K562 (cell line): Measurements from ENCODE around the gene SLC1A2. TPM values are rescaled to one million over a fixed set of nuclear protein-coding genes. Genes with fewer than 3 reads are reported as not detected.

Experiments used
- MGA ChIP-seq: fragments of 450-650 bp; IDR thresholded peaks from 2 replicates; pipeline ENCODE4 v1.6.1; 2016; ENCODE audit warnings: mild to moderate bottlenecking, moderate library complexity
- NR0B1 ChIP-seq: fragments of 450-650 bp; IDR thresholded peaks from one replicate; pipeline ENCODE4 v1.6.1; 2018; ENCODE audit warnings: mild to moderate bottlenecking, moderate library complexity; ENCODE audit not compliant: partially characterized antibody
- ZNF407 ChIP-seq: fragments of 450-650 bp; IDR thresholded peaks from 2 replicates; pipeline ENCODE4 v1.6.1; 2016; ENCODE audit warnings: low read depth
- ZNF431 ChIP-seq: sonication (generic); formaldehyde crosslinking; IDR thresholded peaks from 2 replicates; pipeline ENCODE4 v1.8.0; 2022; ENCODE audit warnings: mild to moderate bottlenecking, missing genetic modification reagents
- ZNF586 ChIP-seq: fragments of 450-650 bp; formaldehyde crosslinking; conservative IDR thresholded peaks from 2 replicates; pipeline ENCODE4 v1.4.0; 2020; ENCODE audit warnings: mild to moderate bottlenecking, moderate library complexity
- polyA plus RNA-seq, 8 experiments: library from polyadenylated mRNA; depleted of rRNA in 4 of 8; stranded (reverse) in 5 of 8; unstranded in 3 of 8; fragments of >200 nt; fragmentation: Nextera tagmentation in 2 of 8; fragmentation: Illumina TruSeq in 1 of 8; extraction: Ambion mirVana in 2 of 8; extraction: Trizol in 1 of 8; gene quantifications; 2 replicates each; pipeline versions ENCODE4 v1.2.1 to v1.2.3, GENCODE V29; 2011 to 2014; ENCODE audit warnings: inconsistent platforms in 1 of 8, missing spikeins in 1 of 8
- total RNA-seq, 7 experiments: library from RNA; depleted of rRNA in 6 of 7; stranded (reverse); fragments of >200 nt in 6 of 7; fragmentation: Illumina TruSeq in 2 of 7; extraction: Trizol in 2 of 7; gene quantifications; 2 replicates each; pipeline versions ENCODE4 v1.2.1 to v1.2.3, GENCODE V29; 2011 to 2021; ENCODE audit warnings: low replicate concordance in 1 of 7

Gene SLC1A2
- total and polyA plus RNA-seq, 9 of the 15 experiments (the other 6 are each of a cell fraction or from before 2014, with no cell fraction given) = 0.03 to 0.07 (median 0.04) TPM; not detected in 5

- no peak for TF ChIP-seq ZNF407
- no peak for TF ChIP-seq ZNF431 (CRISPR knock-in tag)
- TF ChIP-seq MGA = no peak
- TF ChIP-seq NR0B1 = no peak
- no peak for TF ChIP-seq ZNF586
Observed at GRCh38 chr11:35426351-35426750, 7.0 kb upstream of the SLC1A2 start (continued).
